ENCODE data around the gene MRPS18C. TPM values are rescaled to one million over a fixed set of nuclear protein-coding genes. Genes with fewer than 3 reads are reported as not detected.
A peak's percentile ranks its signal among the peaks of the same experiment; 100 is the strongest.

Gene MRPS18C
- total RNA-seq, 1 experiment from 2014 or later = 37.8 TPM

GRCh38 chr4:83484500-83485461 is 28.9 kb downstream of the MRPS18C start, which contains the start of gene ABRAXAS1:
TSS of gene ABRAXAS1 (minus strand) at chr4:83485100. CDS start at chr4:83485072, 28 bp downstream.
- H3K27ac ChIP-seq = peak within 1 kb of the TSS; percentile 37
- no peaks in the 10 kb centered on the region for H4K20me1 ChIP-seq (ENCODE audit: insufficient read depth)
- no peaks in the 10 kb centered on the region for H3K79me2 ChIP-seq (ENCODE audit: low read depth)
- DNase-seq = peak; percentile 80 to 90
- BruUV-seq (replicated peaks) = TSS peak; percentile 79
- intact Hi-C loops (cut with micrococcal nuclease; ENCODE audit: unreplicated experiment) = no loop called here
- CTCF ChIA-PET = no interaction called here
- H3K9me3 ChIP-seq (ENCODE audit: insufficient read depth, low read depth) = no peaks in the 10 kb centered on the region
- TF ChIP-seq CTCF (conservative IDR thresholded peaks at IDR 0.05) (no peak), EZH2 (IDR thresholded peaks at IDR 0.05; ENCODE audit: low read depth) (no peak)
- no peaks in the 10 kb centered on the region for H3K9me2 ChIP-seq (ENCODE audit: insufficient read depth)
- H3K4me2 ChIP-seq = peak within 1 kb of the TSS; percentile 88
- H3F3A ChIP-seq (ENCODE audit: insufficient read depth, low read depth) = peaks cover 4% of the 10 kb centered on the region; the same call in 1 of the 2 replicates
- H2AFZ ChIP-seq = peak within 1 kb of the TSS; percentile 87
- POLR2A ChIA-PET (ENCODE audit: unreplicated experiment) = no interaction called here
- H3K4me1 ChIP-seq (replicated peaks; ENCODE audit: insufficient read depth) = 0 out of 2 replicates have a peak, but pooled peaks cover 5% of the 10 kb centered on the region
- H3K27me3 ChIP-seq (ENCODE audit: insufficient read depth, low read depth) = no peaks in the 10 kb centered on the region
- H3K36me3 ChIP-seq (ENCODE audit: low read depth) = no peaks in the 10 kb centered on the region
- peak within 1 kb of the TSS; percentile 89 for H3K4me3 ChIP-seq

- ChIA-PET CTCF (no interaction called here), POLR2A (ENCODE audit: unreplicated experiment) (no interaction called here)
- H3K4me3 ChIP-seq = no peak overlapping the region
- H3K4me2 ChIP-seq = no peak overlapping the region
- no peak overlapping the region for H2AFZ ChIP-seq
- DNase-seq = no peak
- H3K9me2 ChIP-seq (ENCODE audit: insufficient read depth) = no peaks in the 10 kb centered on the region
- H3K27ac ChIP-seq = no peak overlapping the region
- H3K27me3 ChIP-seq (ENCODE audit: insufficient read depth, low read depth) = no peaks in the 10 kb centered on the region
- H3K36me3 ChIP-seq (ENCODE audit: low read depth) = no peaks in the 10 kb centered on the region
- H3F3A ChIP-seq (ENCODE audit: insufficient read depth, low read depth) = peaks cover 4% of the 10 kb centered on the region; the same call in 1 of the 2 replicates
- no peaks in the 10 kb centered on the region for H3K9me3 ChIP-seq (ENCODE audit: insufficient read depth, low read depth)
- intact Hi-C loops (cut with micrococcal nuclease; ENCODE audit: unreplicated experiment) = no loop called here
- no peaks in the 10 kb centered on the region for H3K79me2 ChIP-seq (ENCODE audit: low read depth)
- H3K4me1 ChIP-seq (replicated peaks; ENCODE audit: insufficient read depth) = 0 out of 2 replicates have a peak, but pooled peaks cover 5% of the 10 kb centered on the region
- TF ChIP-seq EZH2 (IDR thresholded peaks at IDR 0.05; ENCODE audit: low read depth) (no peak), CTCF (conservative IDR thresholded peaks at IDR 0.05) (no peak)
- BruUV-seq (replicated peaks) = no TSS peak
- no peaks in the 10 kb centered on the region for H4K20me1 ChIP-seq (ENCODE audit: insufficient read depth)
Observed at GRCh38 chr4:83486457-83487129, 30.7 kb downstream of the MRPS18C start.

GRCh38 chr4:83489711-83490326 is 34.0 kb downstream of the MRPS18C start:
- POLR2A ChIA-PET (ENCODE audit: unreplicated experiment) = no interaction called here
- H2AFZ ChIP-seq = no peak overlapping the region
- no peaks in the 10 kb centered on the region for H3K36me3 ChIP-seq (ENCODE audit: low read depth)
- CTCF ChIA-PET = interaction anchor here (0.6 kb wide), 1 partner anchor 1715 kb away, joined by 3 read pairs; no protein-coding TSS in a partner anchor
- intact Hi-C loops (cut with micrococcal nuclease; ENCODE audit: unreplicated experiment) = loop anchor here (10.0 kb wide), 1 partner anchor 1015 kb away; no protein-coding TSS in a partner anchor
- H3K79me2 ChIP-seq (ENCODE audit: low read depth) = no peaks in the 10 kb centered on the region
- H3K4me2 ChIP-seq = no peak overlapping the region
- H4K20me1 ChIP-seq (ENCODE audit: insufficient read depth) = no peaks in the 10 kb centered on the region
- H3K27ac ChIP-seq = no peak overlapping the region
- H3K4me1 ChIP-seq (replicated peaks; ENCODE audit: insufficient read depth) = 0 out of 2 replicates have a peak, but pooled peaks cover 5% of the 10 kb centered on the region
- no peaks in the 10 kb centered on the region for H3K9me2 ChIP-seq (ENCODE audit: insufficient read depth)
- H3K9me3 ChIP-seq (ENCODE audit: insufficient read depth, low read depth) = no peaks in the 10 kb centered on the region
- no peak for DNase-seq
- H3F3A ChIP-seq (ENCODE audit: insufficient read depth, low read depth) = no peaks in the 10 kb centered on the region
- no peaks in the 10 kb centered on the region for H3K27me3 ChIP-seq (ENCODE audit: insufficient read depth, low read depth)
- TF ChIP-seq EZH2 (IDR thresholded peaks at IDR 0.05; ENCODE audit: low read depth) = no peak
- no peak for TF ChIP-seq CTCF (conservative IDR thresholded peaks at IDR 0.05)
- BruUV-seq (replicated peaks) = no TSS peak
- H3K4me3 ChIP-seq = no peak overlapping the region

Measured in PC-9 (cell line).